Measurements from ENCODE around the gene HOMER3. TPM values are rescaled to one million over a fixed set of nuclear protein-coding genes. Genes with fewer than 3 reads are reported as not detected.

Gene HOMER3
- total and polyA plus RNA-seq, 9 of the 15 experiments (the other 6 are each of a cell fraction or from before 2014, with no cell fraction given), result 1.3 to 5.1 (median 3.7) TPM; not detected in 2

DNA sequence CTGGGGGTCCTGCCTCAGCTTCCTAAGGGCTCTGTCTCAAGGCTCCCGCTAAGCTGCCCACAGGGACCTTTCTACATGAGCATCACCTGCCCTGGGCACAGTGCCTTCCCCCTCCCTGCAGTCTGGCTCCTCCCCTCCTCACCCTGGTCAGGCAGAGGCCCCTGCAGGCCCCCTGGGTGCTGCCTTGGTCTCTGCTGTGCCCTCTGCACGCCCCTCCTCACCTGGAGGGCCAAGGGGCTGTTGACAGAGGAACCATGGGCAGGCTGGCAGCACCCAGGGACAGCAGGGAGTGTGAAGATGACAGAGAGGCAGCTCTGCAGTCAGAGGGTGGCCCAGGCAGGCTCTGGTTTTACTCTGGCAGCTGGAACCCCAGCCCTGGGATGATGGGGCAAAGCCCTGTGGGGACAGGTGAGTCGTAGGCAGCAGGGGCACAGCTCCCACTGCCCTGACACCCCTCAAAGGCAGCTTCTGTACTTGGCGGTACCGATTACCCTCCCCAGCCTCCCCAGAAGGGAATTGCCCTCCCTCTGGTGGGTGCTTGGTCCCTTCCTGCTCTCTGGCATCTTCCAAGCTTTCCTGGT lies 49.2 kb upstream of the HOMER3 start (continued):
- TF ChIP-seq, protein P1, sequence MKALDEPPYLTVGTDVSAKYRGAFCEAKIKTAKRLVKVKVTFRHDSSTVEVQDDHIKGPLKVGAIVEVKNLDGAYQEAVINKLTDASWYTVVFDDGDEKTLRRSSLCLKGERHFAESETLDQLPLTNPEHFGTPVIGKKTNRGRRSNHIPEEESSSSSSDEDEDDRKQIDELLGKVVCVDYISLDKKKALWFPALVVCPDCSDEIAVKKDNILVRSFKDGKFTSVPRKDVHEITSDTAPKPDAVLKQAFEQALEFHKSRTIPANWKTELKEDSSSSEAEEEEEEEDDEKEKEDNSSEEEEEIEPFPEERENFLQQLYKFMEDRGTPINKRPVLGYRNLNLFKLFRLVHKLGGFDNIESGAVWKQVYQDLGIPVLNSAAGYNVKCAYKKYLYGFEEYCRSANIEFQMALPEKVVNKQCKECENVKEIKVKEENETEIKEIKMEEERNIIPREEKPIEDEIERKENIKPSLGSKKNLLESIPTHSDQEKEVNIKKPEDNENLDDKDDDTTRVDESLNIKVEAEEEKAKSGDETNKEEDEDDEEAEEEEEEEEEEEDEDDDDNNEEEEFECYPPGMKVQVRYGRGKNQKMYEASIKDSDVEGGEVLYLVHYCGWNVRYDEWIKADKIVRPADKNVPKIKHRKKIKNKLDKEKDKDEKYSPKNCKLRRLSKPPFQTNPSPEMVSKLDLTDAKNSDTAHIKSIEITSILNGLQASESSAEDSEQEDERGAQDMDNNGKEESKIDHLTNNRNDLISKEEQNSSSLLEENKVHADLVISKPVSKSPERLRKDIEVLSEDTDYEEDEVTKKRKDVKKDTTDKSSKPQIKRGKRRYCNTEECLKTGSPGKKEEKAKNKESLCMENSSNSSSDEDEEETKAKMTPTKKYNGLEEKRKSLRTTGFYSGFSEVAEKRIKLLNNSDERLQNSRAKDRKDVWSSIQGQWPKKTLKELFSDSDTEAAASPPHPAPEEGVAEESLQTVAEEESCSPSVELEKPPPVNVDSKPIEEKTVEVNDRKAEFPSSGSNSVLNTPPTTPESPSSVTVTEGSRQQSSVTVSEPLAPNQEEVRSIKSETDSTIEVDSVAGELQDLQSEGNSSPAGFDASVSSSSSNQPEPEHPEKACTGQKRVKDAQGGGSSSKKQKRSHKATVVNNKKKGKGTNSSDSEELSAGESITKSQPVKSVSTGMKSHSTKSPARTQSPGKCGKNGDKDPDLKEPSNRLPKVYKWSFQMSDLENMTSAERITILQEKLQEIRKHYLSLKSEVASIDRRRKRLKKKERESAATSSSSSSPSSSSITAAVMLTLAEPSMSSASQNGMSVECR (CRISPR knock-in tag; IDR thresholded peaks at IDR 0.05), result no peak
- TF ChIP-seq POLR2AphosphoS5 (IDR thresholded peaks at IDR 0.05; ENCODE audit: control insufficient read depth, insufficient read depth, low read depth, low read length) (peak; percentile 49; the same call in 1 of the 2 replicates), MAZ (CRISPR knock-in tag; conservative IDR thresholded peaks at IDR 0.05 in 1 of 2, IDR thresholded peaks at IDR 0.05 in 1 of 2) (no peak), TRIM24 (IDR thresholded peaks at IDR 0.05) (no peak), CCAR2 (IDR thresholded peaks at IDR 0.05; ENCODE audit: low read depth, low read length) (no peak), SUPT5H (IDR thresholded peaks at IDR 0.05) (peak; percentile 69), ZBED1 (IDR thresholded peaks at IDR 0.05) (0 out of 2 replicates have a peak, but pooled peaks have one; percentile 11), SIN3A (IDR thresholded peaks at IDR 0.05; ENCODE audit: borderline replicate concordance in 2 of 2, control insufficient read depth in 1 of 2, low read depth in 2 of 2, low read length in 2 of 2) (no peak), ERF (CRISPR knock-in tag; IDR thresholded peaks at IDR 0.05) (no peak)
- TF ChIP-seq, protein P2, sequence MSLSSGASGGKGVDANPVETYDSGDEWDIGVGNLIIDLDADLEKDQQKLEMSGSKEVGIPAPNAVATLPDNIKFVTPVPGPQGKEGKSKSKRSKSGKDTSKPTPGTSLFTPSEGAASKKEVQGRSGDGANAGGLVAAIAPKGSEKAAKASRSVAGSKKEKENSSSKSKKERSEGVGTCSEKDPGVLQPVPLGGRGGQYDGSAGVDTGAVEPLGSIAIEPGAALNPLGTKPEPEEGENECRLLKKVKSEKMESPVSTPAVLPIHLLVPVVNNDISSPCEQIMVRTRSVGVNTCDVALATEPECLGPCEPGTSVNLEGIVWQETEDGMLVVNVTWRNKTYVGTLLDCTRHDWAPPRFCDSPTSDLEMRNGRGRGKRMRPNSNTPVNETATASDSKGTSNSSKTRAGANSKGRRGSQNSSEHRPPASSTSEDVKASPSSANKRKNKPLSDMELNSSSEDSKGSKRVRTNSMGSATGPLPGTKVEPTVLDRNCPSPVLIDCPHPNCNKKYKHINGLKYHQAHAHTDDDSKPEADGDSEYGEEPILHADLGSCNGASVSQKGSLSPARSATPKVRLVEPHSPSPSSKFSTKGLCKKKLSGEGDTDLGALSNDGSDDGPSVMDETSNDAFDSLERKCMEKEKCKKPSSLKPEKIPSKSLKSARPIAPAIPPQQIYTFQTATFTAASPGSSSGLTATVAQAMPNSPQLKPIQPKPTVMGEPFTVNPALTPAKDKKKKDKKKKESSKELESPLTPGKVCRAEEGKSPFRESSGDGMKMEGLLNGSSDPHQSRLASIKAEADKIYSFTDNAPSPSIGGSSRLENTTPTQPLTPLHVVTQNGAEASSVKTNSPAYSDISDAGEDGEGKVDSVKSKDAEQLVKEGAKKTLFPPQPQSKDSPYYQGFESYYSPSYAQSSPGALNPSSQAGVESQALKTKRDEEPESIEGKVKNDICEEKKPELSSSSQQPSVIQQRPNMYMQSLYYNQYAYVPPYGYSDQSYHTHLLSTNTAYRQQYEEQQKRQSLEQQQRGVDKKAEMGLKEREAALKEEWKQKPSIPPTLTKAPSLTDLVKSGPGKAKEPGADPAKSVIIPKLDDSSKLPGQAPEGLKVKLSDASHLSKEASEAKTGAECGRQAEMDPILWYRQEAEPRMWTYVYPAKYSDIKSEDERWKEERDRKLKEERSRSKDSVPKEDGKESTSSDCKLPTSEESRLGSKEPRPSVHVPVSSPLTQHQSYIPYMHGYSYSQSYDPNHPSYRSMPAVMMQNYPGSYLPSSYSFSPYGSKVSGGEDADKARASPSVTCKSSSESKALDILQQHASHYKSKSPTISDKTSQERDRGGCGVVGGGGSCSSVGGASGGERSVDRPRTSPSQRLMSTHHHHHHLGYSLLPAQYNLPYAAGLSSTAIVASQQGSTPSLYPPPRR (CRISPR knock-in tag; IDR thresholded peaks at IDR 0.05; ENCODE audit: borderline replicate concordance), result no peak
